OCI-LY1 (cell line): ENCODE results near the gene EVI2A.

Experiments
- H2AFZ ChIP-seq: fragments of 200-600 bp; sonication (generic), shearing (Covaris generic); 2 replicates; pipeline ENCODE4 v1.6.0; 2014; ENCODE audit warnings: antibody characterized with exemption, mild to moderate bottlenecking, low read length
- H3F3A ChIP-seq: fragments of 200-600 bp; sonication (generic), shearing (Covaris generic); 2 replicates; pipeline ENCODE4 v1.6.0; 2014; ENCODE audit warnings: mild to moderate bottlenecking, antibody characterized with exemption, low read length, moderate library complexity; ENCODE audit not compliant: insufficient read depth
- H3K27ac ChIP-seq: fragments of 200-600 bp; sonication (generic); 2 replicates; pipeline ENCODE4 v1.5.1; 2014; ENCODE audit warnings: low read length, mixed run types, mild to moderate bottlenecking, low read depth; ENCODE audit not compliant: poor library complexity, severe bottlenecking
- H3K27me3 ChIP-seq: fragments of 200-600 bp; sonication (generic); 2 replicates; pipeline ENCODE4 v1.6.0; 2014; ENCODE audit warnings: antibody characterized with exemption, mild to moderate bottlenecking, low read length, moderate library complexity; ENCODE audit not compliant: insufficient read depth
- H3K36me3 ChIP-seq: fragments of 200-600 bp; sonication (generic); 2 replicates; pipeline ENCODE4 v1.6.1; 2014; ENCODE audit warnings: mild to moderate bottlenecking, antibody characterized with exemption, low read length, moderate library complexity, mixed read lengths; ENCODE audit not compliant: insufficient read depth
- H3K4me1 ChIP-seq: fragments of 200-600 bp; sonication (generic); 2 replicates; pipeline ENCODE4 v1.5.1; 2014; ENCODE audit warnings: mild to moderate bottlenecking, low read length, moderate library complexity; ENCODE audit not compliant: insufficient read depth, severe bottlenecking
- H3K4me2 ChIP-seq: fragments of 200-600 bp; sonication (generic), shearing (Covaris generic); 2 replicates; pipeline ENCODE4 v1.6.1; 2014; ENCODE audit warnings: low read length
- H3K4me3 ChIP-seq: fragments of 200-600 bp; sonication (generic); 2 replicates; pipeline ENCODE4 v1.5.1; 2014; ENCODE audit warnings: low read length, low read depth, mild to moderate bottlenecking, mixed read lengths; ENCODE audit not compliant: poor library complexity, severe bottlenecking
- H3K79me2 ChIP-seq: fragments of 200-600 bp; shearing (Covaris generic); 2 replicates; pipeline ENCODE4 v1.6.1; 2016; ENCODE audit warnings: mixed run types, low read length, mixed read lengths; ENCODE audit not compliant: insufficient read depth
- H3K9ac ChIP-seq: fragments of 200-600 bp; sonication (generic), shearing (Covaris generic); 2 replicates; pipeline ENCODE4 v1.6.1; 2014; ENCODE audit warnings: mild to moderate bottlenecking, low read length, mixed read lengths
- H3K9me2 ChIP-seq: fragments of 200-600 bp; sonication (generic), shearing (Covaris generic); 2 replicates; pipeline ENCODE4 v1.6.1; 2014; ENCODE audit warnings: low read depth, mild to moderate bottlenecking, low read length, mixed read lengths
- H3K9me3 ChIP-seq: fragments of 200-600 bp; shearing (Covaris generic); 2 replicates; pipeline ENCODE4 v1.6.1; 2014; ENCODE audit warnings: low read length, mixed read lengths
- H4K20me1 ChIP-seq: fragments of 200-600 bp; sonication (generic), shearing (Covaris generic); 2 replicates; pipeline ENCODE4 v1.6.0; 2016; ENCODE audit warnings: mild to moderate bottlenecking, low read length; ENCODE audit not compliant: insufficient read depth
- EZH2 ChIP-seq: fragments of 200-600 bp; sonication (generic), shearing (Covaris generic); IDR thresholded peaks from 2 replicates; pipeline ENCODE4 v1.8.0; 2017; ENCODE audit warnings: borderline replicate concordance, mixed run types, mild to moderate bottlenecking, antibody characterized with exemption, low read length, moderate library complexity, mixed read lengths
- TF ChIP-seq, protein P1 (sequence below): fragments of 200-600 bp; sonication (generic), shearing (Covaris generic); IDR thresholded peaks from 2 replicates; pipeline ENCODE4 v1.5.1; 2017; ENCODE audit warnings: mild to moderate bottlenecking, antibody characterized with exemption, low read length, moderate library complexity, mixed read lengths

Gene EVI2A

GRCh38 chr17:31329221-31329620 lies 7.8 kb upstream of the EVI2A start:
- Histone ChIP-seq H3K4me3 (no peak overlapping the region), H3K27me3 (no peaks in the 10 kb centered on the region), H2AFZ (no peak overlapping the region), H3K27ac (no peak overlapping the region), H4K20me1 (no peaks in the 10 kb centered on the region), H3K36me3 (peaks cover 10% of the 10 kb centered on the region), H3K9me2 (no peaks in the 10 kb centered on the region), H3K79me2 (no peaks in the 10 kb centered on the region), H3K4me2 (no peak overlapping the region), H3K9me3 (no peaks in the 10 kb centered on the region), H3K4me1 (no peaks in the 10 kb centered on the region), H3K9ac (no peak overlapping the region), H3F3A (no peaks in the 10 kb centered on the region; the same call in 1 of the 2 replicates)
- no peak for TF ChIP-seq EZH2
- TF ChIP-seq, protein P1, sequence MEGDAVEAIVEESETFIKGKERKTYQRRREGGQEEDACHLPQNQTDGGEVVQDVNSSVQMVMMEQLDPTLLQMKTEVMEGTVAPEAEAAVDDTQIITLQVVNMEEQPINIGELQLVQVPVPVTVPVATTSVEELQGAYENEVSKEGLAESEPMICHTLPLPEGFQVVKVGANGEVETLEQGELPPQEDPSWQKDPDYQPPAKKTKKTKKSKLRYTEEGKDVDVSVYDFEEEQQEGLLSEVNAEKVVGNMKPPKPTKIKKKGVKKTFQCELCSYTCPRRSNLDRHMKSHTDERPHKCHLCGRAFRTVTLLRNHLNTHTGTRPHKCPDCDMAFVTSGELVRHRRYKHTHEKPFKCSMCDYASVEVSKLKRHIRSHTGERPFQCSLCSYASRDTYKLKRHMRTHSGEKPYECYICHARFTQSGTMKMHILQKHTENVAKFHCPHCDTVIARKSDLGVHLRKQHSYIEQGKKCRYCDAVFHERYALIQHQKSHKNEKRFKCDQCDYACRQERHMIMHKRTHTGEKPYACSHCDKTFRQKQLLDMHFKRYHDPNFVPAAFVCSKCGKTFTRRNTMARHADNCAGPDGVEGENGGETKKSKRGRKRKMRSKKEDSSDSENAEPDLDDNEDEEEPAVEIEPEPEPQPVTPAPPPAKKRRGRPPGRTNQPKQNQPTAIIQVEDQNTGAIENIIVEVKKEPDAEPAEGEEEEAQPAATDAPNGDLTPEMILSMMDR, result no peak

GRCh38 chr17:31328160-31328535 lies 6.7 kb upstream of the EVI2A start:
- TF ChIP-seq, protein P1, result no peak
- TF ChIP-seq EZH2, result no peak
- Histone ChIP-seq H3K4me2 (no peak overlapping the region), H3K36me3 (peaks cover 10% of the 10 kb centered on the region), H3K4me1 (no peaks in the 10 kb centered on the region), H3K9ac (no peak overlapping the region), H3K9me3 (no peaks in the 10 kb centered on the region), H4K20me1 (no peaks in the 10 kb centered on the region), H3K27ac (no peak overlapping the region), H3K79me2 (no peaks in the 10 kb centered on the region), H3K9me2 (no peaks in the 10 kb centered on the region), H3F3A (no peaks in the 10 kb centered on the region; the same call in 1 of the 2 replicates), H3K27me3 (no peaks in the 10 kb centered on the region), H3K4me3 (no peak overlapping the region), H2AFZ (no peak overlapping the region)

GRCh38 chr17:31327534-31328159 lies 6.2 kb upstream of the EVI2A start:
- peaks cover 10% of the 10 kb centered on the region for H3K36me3 ChIP-seq
- no peak overlapping the region for H3K27ac ChIP-seq
- no peaks in the 10 kb centered on the region for H3K27me3 ChIP-seq

More at GRCh38 chr17:31327534-31328159, 6.2 kb upstream of the EVI2A start:
- Histone ChIP-seq H3K9ac (no peak overlapping the region), H4K20me1 (no peaks in the 10 kb centered on the region), H3F3A (no peaks in the 10 kb centered on the region; the same call in 1 of the 2 replicates), H3K4me2 (no peak overlapping the region), H3K4me1 (no peaks in the 10 kb centered on the region), H2AFZ (no peak overlapping the region), H3K9me2 (no peaks in the 10 kb centered on the region), H3K4me3 (no peak overlapping the region), H3K9me3 (no peaks in the 10 kb centered on the region), H3K79me2 (no peaks in the 10 kb centered on the region)
- TF ChIP-seq, protein P1, result no peak
- TF ChIP-seq EZH2, result no peak
